Effector memory CD4-positive, alpha-beta T cell (primary cell): ENCODE measurements around the gene TGM2.

Source experiments
- DNase-seq, 3 donors: peaks; one replicate each; pipeline ENCODE4 v3.0.0-alpha.2; 2020
- H3K27ac ChIP-seq: 2 replicates; pipeline ENCODE4 v1.7.0; 2013; ENCODE audit warnings: mild to moderate bottlenecking, low read length, moderate library complexity; ENCODE audit not compliant: insufficient read depth, poor library complexity, severe bottlenecking
- H3K27me3 ChIP-seq: replicated peaks from 2 replicates; pipeline ENCODE4 v1.7.0; 2013; ENCODE audit warnings: mild to moderate bottlenecking, low read length; ENCODE audit not compliant: insufficient read depth, control insufficient read depth, poor library complexity, severe bottlenecking
- H3K36me3 ChIP-seq: 2 replicates; pipeline ENCODE4 v1.7.0; 2013; ENCODE audit warnings: mild to moderate bottlenecking, low read length, moderate library complexity; ENCODE audit not compliant: control insufficient read depth, insufficient read depth
- H3K4me1 ChIP-seq: 2 replicates; pipeline ENCODE4 v1.7.0; 2013; ENCODE audit warnings: low read length, mild to moderate bottlenecking; ENCODE audit not compliant: control insufficient read depth, insufficient read depth, poor library complexity, severe bottlenecking
- H3K4me3 ChIP-seq: 2 replicates; pipeline ENCODE4 v1.7.0; 2013; ENCODE audit warnings: low read length, low read depth, mild to moderate bottlenecking; ENCODE audit not compliant: insufficient read depth, poor library complexity, severe bottlenecking
- H3K9me3 ChIP-seq: 2 replicates; pipeline ENCODE4 v1.7.0; 2013; ENCODE audit warnings: mild to moderate bottlenecking, low read length, moderate library complexity; ENCODE audit not compliant: control insufficient read depth

Gene TGM2

DNA sequence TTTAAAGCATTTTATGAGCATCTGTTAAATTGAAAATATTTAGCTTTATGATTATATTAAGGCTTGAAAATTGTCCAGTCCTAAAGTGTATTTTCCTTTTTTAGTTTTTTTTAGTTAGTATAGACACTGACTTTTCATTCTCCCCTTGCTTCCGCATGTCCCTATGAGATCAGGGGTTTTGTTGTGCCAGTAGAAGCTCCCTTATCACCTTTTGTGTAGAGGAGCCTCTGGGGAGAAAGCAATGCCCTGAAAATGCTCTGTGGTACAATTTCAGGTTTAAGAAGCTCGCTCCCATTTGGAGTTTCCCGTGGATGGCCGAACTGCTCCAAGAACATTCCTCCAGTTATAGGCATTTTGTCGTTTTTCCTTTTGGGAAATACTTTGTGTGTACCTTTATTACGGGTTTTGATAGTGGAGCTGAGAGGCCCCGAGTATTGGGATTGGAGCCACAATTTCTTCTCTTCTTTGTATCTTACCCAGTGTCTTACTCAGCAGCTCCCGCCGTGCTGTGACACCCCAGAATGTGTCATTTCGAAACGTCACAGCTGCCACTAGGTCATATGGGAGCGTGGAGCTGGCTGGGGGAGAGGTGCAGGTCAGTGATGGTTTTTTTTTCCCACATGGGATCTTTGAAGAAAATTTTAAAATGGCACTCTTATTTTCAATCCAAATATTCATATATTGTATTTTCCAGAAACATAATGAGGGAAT lies 81.6 kb downstream of the TGM2 start:
- Histone ChIP-seq H3K27ac (no peak overlapping the region), H3K4me1 (no peaks in the 10 kb centered on the region), H3K36me3 (peaks cover 63% of the 10 kb centered on the region), H3K27me3 (no peaks in the 10 kb centered on the region), H3K4me3 (no peak overlapping the region), H3K9me3 (no peaks in the 10 kb centered on the region)
- no peak for DNase-seq

DNA sequence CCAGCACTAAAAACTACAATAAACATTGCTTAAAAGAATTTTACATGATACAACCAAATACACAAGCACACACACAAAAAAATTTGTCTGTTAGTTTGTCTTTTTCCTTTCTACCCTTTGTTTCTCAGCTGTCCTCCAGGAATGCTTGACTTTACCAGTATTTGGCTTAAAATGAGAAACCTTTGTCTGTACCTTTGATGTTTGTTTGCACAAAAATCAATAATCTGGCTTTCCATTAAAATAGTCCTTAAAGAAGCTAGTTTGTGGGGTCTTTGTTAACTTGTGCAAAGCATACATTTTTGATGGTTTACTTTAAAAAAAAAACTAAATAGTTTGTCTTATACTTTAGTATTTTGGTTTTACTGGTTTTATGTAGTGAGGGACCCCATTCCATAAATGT lies 82.2 kb downstream of the TGM2 start:
- Histone ChIP-seq H3K36me3 (peaks cover 63% of the 10 kb centered on the region), H3K27ac (no peak overlapping the region), H3K4me3 (no peak overlapping the region)

DNA sequence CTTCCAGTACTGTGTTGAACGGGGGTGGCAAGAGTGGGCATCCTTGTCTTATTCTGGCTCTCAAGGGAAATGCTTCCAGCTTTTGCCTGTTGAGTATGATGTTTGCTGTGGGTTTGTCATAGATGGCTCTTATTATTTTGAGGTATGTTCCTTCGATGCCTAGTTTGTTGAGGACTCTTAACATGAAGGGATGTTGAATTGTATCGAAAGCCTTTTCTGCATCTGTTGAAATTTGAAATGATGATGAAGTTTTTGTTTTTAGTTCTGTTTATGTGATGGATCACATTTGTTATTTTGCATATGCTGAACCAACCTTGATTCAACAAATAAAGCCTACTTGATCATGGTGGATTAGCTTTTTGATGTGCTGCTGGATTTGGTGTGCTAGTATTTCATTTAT lies 83.5 kb downstream of the TGM2 start:
- Histone ChIP-seq H3K27ac (no peak overlapping the region), H3K9me3 (no peaks in the 10 kb centered on the region), H3K4me3 (no peak overlapping the region), H3K27me3 (no peaks in the 10 kb centered on the region), H3K36me3 (peaks cover 59% of the 10 kb centered on the region), H3K4me1 (no peaks in the 10 kb centered on the region)
- no peak for DNase-seq

More for the DNA sequence above, 82.2 kb downstream of the TGM2 start:
- no peaks in the 10 kb centered on the region for H3K27me3 ChIP-seq
- DNase-seq: no peak
- no peaks in the 10 kb centered on the region for H3K9me3 ChIP-seq
- no peaks in the 10 kb centered on the region for H3K4me1 ChIP-seq

DNA sequence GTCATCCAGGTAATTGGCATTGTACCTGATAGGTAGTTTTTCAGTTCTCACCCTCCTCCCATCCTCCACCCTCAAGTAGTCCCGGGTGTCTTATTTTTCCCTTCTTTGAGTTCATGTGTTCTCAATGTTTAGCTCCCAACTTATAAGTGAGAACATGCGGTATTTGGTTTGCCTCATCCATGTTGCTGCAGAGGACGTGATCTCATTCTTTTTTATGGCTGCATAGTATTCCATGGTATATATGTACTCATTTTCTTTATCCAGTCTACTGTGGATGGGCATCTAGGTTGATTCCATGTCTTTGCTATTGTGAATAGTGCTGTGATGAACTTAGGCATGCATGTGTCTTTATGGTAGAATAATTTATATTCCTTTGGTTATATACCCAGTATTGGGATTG lies 85.7 kb downstream of the TGM2 start:
- Histone ChIP-seq H3K9me3 (no peaks in the 10 kb centered on the region), H3K4me3 (no peak overlapping the region), H3K4me1 (no peaks in the 10 kb centered on the region), H3K27ac (no peak overlapping the region), H3K36me3 (peaks cover 40% of the 10 kb centered on the region), H3K27me3 (no peaks in the 10 kb centered on the region)
- DNase-seq: no peak

DNA sequence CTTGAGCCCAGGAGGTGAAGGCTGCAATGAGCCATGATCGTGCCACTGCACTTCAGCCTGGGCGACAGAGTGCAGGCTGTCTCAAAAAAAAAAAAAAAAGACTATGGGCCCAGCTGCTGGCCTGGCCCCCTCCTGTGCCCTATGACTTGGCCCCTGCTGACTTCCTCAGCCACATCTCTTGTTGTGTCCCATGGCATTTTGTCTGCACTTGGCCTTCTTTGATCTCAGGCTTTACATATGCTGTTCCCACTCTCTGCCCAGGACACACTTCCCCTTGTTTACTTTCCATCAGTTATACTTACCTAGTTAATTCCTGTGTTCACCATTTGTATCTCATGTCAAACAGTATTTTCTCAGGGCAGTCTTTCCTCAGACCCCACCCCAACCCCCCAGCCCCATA lies 87.0 kb downstream of the TGM2 start:
- no peak for DNase-seq
- Histone ChIP-seq H3K9me3 (no peaks in the 10 kb centered on the region), H3K27me3 (no peaks in the 10 kb centered on the region), H3K4me3 (no peak overlapping the region), H3K4me1 (no peaks in the 10 kb centered on the region), H3K36me3 (peaks cover 28% of the 10 kb centered on the region), H3K27ac (no peak overlapping the region)
